Amniotic stem cell (primary cell): ENCODE results near the gene PDK2.
"Not testable (repeated sequence)": the region's sequence is repeated elsewhere in the genome, so short reads cannot be mapped to it uniquely, and the experiment has no call there.

ENCODE experiments used
- DNase-seq: peaks from one replicate; lab custom pipeline; 2025; lab: John Stamatoyannopoulos, UW

Gene PDK2

GRCh38 chr17:50058296-50058953, 36.7 kb upstream of the PDK2 start:
- no peak for DNase-seq

- DNase-seq: no peak
Observed at GRCh38 chr17:50059256-50059655, 35.9 kb upstream of the PDK2 start.

- no peak for DNase-seq
Observed at GRCh38 chr17:50059759-50060273, 35.3 kb upstream of the PDK2 start.

- no peak for DNase-seq
Observed at GRCh38 chr17:50060951-50061712, 34.0 kb upstream of the PDK2 start.

GRCh38 chr17:50061713-50062045, 33.5 kb upstream of the PDK2 start:
- not testable (repeated sequence) for DNase-seq

- DNase-seq: no peak
Observed at GRCh38 chr17:50062293-50063243, 32.6 kb upstream of the PDK2 start.

- DNase-seq: no peak
Observed at GRCh38 chr17:50063561-50064252, 31.4 kb upstream of the PDK2 start.

- peak; percentile 97 for DNase-seq
Observed at GRCh38 chr17:50064253-50065001, 30.7 kb upstream of the PDK2 start.

GRCh38 chr17:50065056-50065455, 30.1 kb upstream of the PDK2 start:
- DNase-seq: no peak

- no peak for DNase-seq
Observed at GRCh38 chr17:50066995-50067394, 28.2 kb upstream of the PDK2 start.

GRCh38 chr17:50067996-50068395, 27.2 kb upstream of the PDK2 start:
- no peak for DNase-seq

- DNase-seq: no peak
Observed at GRCh38 chr17:50070908-50071680, 24.1 kb upstream of the PDK2 start.

- DNase-seq: no peak
Observed at GRCh38 chr17:50071692-50072091, 23.5 kb upstream of the PDK2 start.

- DNase-seq: no peak
Observed at GRCh38 chr17:50072130-50072529, 23.0 kb upstream of the PDK2 start.

- DNase-seq: no peak
Observed at GRCh38 chr17:50072925-50073324, 22.2 kb upstream of the PDK2 start.

- no peak for DNase-seq
Observed at GRCh38 chr17:50074227-50074626, 20.9 kb upstream of the PDK2 start.

- no peak for DNase-seq
Observed at GRCh38 chr17:50075446-50076032, 19.6 kb upstream of the PDK2 start.

- no peak for DNase-seq
Observed at GRCh38 chr17:50076221-50076590, 18.9 kb upstream of the PDK2 start.

GRCh38 chr17:50076591-50077235, 18.4 kb upstream of the PDK2 start:
- DNase-seq: no peak
